ENCODE measurements around the gene PLA2G4A.

DNA sequence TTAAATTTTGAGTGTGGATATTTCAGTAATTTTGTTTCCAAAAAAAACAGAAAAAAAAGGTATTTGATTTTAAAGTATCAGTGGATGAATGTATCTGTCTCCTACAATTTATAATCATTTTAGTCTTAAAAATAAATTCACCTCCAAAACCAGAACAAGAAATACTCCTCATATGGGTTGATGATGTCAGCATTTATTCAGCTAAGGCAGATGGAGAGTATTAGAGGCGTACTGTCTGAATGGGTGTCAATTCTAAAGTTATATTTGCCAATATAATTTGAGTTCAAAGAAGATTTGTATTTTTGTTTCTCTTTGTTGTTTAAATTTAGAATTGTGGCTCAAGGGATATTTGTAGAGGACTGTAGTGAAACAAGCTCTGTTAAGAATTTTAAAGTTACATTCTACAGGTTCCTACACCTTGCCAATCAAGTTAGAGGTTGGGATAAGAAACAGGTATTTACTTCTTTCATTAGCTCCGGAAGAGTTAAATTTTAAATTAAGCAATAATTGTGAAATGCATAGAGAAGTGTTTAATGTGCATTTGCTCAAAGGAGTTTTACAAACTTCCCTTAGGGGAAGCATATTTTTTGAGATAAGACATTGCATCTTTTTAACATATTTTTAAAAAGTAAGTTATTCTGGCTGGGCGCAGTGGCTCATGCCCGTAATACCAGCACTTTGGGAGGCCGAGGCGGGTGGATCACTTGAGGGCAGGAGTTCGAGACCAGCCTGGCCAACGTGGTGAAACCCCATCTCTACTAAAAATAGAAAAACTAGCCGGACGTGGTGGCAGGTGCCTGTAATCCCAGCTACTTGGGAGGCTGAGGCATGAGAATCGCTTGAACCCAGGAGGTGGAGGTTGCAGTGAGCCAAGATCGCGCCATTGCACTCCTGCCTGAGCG is 1.2 kb downstream of the PLA2G4A start:
- TF ChIP-seq, protein P1, sequence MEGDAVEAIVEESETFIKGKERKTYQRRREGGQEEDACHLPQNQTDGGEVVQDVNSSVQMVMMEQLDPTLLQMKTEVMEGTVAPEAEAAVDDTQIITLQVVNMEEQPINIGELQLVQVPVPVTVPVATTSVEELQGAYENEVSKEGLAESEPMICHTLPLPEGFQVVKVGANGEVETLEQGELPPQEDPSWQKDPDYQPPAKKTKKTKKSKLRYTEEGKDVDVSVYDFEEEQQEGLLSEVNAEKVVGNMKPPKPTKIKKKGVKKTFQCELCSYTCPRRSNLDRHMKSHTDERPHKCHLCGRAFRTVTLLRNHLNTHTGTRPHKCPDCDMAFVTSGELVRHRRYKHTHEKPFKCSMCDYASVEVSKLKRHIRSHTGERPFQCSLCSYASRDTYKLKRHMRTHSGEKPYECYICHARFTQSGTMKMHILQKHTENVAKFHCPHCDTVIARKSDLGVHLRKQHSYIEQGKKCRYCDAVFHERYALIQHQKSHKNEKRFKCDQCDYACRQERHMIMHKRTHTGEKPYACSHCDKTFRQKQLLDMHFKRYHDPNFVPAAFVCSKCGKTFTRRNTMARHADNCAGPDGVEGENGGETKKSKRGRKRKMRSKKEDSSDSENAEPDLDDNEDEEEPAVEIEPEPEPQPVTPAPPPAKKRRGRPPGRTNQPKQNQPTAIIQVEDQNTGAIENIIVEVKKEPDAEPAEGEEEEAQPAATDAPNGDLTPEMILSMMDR (IDR thresholded peaks at IDR 0.05): no peak
- TF ChIP-seq POLR2A (IDR thresholded peaks at IDR 0.05): no peak
